Lower lobe of right lung (tissue), 2 donors: ENCODE data around the gene BCLAF3. TPM values are rescaled to one million over a fixed set of nuclear protein-coding genes. Genes with fewer than 3 reads are reported as not detected.
A peak's percentile ranks its signal among the peaks of the same experiment; 100 is the strongest.

Experiments
- ATAC-seq, 2 donors: fragments of 200-7000 bp; cut with Tn5 transposase; one replicate each; pipeline ENCODE4 v1.9.1; 2020 to 2022; ENCODE audit warnings: mild to moderate bottlenecking in 2 of 2, moderate library complexity in 2 of 2
- DNase-seq: peaks from one replicate; pipeline ENCODE4 v3.0.0-alpha.2; 2020
- H3K27ac ChIP-seq: fragments of 200-600 bp; one replicate; pipeline ENCODE4 v1.8.0; 2022
- H3K27me3 ChIP-seq: fragments of 200-600 bp; one replicate; pipeline ENCODE4 v1.8.0; 2022; ENCODE audit warnings: low read depth
- H3K36me3 ChIP-seq: fragments of 200-600 bp; one replicate; pipeline ENCODE4 v1.8.0; 2022; ENCODE audit warnings: mild to moderate bottlenecking
- H3K4me1 ChIP-seq: fragments of 200-600 bp; one replicate; pipeline ENCODE4 v1.8.0; 2022
- H3K4me3 ChIP-seq: fragments of 200-600 bp; one replicate; pipeline ENCODE4 v1.8.0; 2022; ENCODE audit warnings: mild to moderate bottlenecking
- H3K9me3 ChIP-seq: fragments of 200-600 bp; one replicate; pipeline ENCODE4 v1.8.0; 2022
- intact Hi-C: fragments of 100-400 bp; cut with DNase I; formaldehyde crosslinking; loops from one replicate; pipeline ENCODE4 v1.11.0; 2022
- microRNA-seq: library from miRNA; unstranded; fragments of <30 nt; microRNA quantifications from one replicate; pipeline ENCODE4 v1.2.0, GENCODE V29; 2020; ENCODE audit warnings: borderline number of aligned reads
- total RNA-seq: library from RNA; stranded (reverse); fragmentation: NEBNext Ultra II Directional; extraction: Animal tissue kit (Norgen Biotek cat#: 25700); gene quantifications from one replicate; pipeline ENCODE4 v1.2.1, GENCODE V29; 2021
- TF ChIP-seq, protein P1 (sequence below): fragments of 200-600 bp; IDR thresholded peaks from one replicate; pipeline ENCODE4 v1.8.0; 2022; ENCODE audit warnings: antibody characterized with exemption, mild to moderate bottlenecking
- donor health status: DM: no; HTN: yes; CAD: no; lungs with severe emphysema.

Gene BCLAF3
- total RNA-seq, 1 donor from 2014 or later, result 13.1 TPM

DNA sequence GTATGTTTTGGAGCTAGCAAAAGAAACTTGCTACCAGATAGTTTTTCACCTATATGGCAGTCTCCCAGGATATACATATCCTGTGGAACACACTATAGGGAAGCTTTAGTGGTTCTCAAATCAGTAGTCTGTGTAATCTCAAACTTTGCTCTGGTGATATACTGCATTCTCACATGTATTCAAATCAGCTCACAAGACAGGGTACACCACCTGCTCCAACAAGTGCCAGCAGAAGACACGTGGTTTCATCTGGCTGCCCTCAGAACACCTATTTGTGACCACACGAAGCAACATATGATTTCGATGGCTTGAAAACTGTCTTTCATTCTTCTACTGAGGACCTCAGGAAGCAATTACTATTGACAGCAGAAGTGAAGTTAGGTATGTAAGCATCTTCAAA lies 37.7 kb downstream of the BCLAF3 start:
- Histone ChIP-seq H3K27me3 (no peaks in the 10 kb centered on the region), H3K27ac (no peak overlapping the region), H3K4me1 (no peaks in the 10 kb centered on the region), H3K4me3 (no peak overlapping the region), H3K36me3 (peaks cover 23% of the 10 kb centered on the region), H3K9me3 (no peaks in the 10 kb centered on the region)
- ATAC-seq (no peak), DNase-seq (no peak)
- intact Hi-C loops, result no loop called here
- TF ChIP-seq, protein P1, sequence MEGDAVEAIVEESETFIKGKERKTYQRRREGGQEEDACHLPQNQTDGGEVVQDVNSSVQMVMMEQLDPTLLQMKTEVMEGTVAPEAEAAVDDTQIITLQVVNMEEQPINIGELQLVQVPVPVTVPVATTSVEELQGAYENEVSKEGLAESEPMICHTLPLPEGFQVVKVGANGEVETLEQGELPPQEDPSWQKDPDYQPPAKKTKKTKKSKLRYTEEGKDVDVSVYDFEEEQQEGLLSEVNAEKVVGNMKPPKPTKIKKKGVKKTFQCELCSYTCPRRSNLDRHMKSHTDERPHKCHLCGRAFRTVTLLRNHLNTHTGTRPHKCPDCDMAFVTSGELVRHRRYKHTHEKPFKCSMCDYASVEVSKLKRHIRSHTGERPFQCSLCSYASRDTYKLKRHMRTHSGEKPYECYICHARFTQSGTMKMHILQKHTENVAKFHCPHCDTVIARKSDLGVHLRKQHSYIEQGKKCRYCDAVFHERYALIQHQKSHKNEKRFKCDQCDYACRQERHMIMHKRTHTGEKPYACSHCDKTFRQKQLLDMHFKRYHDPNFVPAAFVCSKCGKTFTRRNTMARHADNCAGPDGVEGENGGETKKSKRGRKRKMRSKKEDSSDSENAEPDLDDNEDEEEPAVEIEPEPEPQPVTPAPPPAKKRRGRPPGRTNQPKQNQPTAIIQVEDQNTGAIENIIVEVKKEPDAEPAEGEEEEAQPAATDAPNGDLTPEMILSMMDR, result no peak

DNA sequence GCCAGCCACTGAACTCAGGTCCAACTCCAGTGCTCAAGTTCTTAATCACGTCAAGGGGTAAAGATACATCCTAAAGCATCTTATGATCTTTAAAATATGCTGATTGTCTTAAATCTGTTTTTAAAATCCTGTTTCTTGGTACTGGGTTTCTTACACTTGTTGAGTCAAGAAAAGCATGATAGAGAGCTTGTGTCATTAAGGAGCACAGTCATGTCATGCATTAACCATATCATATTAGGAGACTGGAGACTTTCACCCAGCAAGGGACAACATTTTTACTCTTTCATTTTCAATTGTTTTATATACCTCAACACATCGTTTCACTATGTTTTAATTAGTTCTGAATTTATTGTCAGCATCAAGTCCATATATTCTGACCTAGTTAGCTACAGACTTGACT lies 41.5 kb downstream of the BCLAF3 start:
- no peak overlapping the region for H3K4me3 ChIP-seq
- peaks cover 29% of the 10 kb centered on the region for H3K36me3 ChIP-seq
- H3K9me3 ChIP-seq, result no peaks in the 10 kb centered on the region
- H3K4me1 ChIP-seq, result no peaks in the 10 kb centered on the region
- H3K27me3 ChIP-seq, result no peaks in the 10 kb centered on the region
- intact Hi-C loops, result no loop called here
- TF ChIP-seq, protein P1, result no peak
- no peak overlapping the region for H3K27ac ChIP-seq
- no peak for DNase-seq
- ATAC-seq, result no peak

DNA sequence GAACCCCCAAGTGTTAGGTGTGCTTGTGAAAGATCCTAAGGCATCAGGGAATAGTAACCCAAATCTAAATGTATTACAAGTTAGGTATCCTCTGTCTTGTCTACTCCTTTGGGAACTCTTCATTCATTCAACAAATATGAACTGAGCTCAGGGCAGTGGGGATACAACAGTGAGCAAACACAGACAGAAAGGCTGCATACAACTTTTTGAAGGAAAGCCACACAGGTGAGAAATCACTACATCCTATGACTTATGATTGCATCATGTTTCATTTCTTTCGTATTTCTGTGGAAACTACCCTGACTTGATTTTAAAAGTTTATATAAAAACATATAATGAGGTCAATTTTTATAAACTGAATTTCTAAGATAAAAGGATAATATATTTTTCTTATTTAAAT lies 43.2 kb downstream of the BCLAF3 start:
- Histone ChIP-seq H3K4me1 (no peaks in the 10 kb centered on the region), H3K9me3 (no peaks in the 10 kb centered on the region), H3K27me3 (no peaks in the 10 kb centered on the region), H3K36me3 (peaks cover 20% of the 10 kb centered on the region), H3K4me3 (no peak overlapping the region), H3K27ac (no peak overlapping the region)
- DNase-seq (no peak), ATAC-seq (no peak)
- TF ChIP-seq, protein P1, result no peak
- intact Hi-C loops, result no loop called here

Small RNAs within 50 kb of the gene (microRNA-seq; reads per million reads assigned to microRNA genes)
- 11.6 reads per million, percentile 17 among the genes with 10 or more reads in this experiment for gene MIR23C

Other genes starting within 250 kb of the BCLAF3 start
- 49.4 TPM for gene SH3KBP1, start 103.5 kb downstream of the BCLAF3 start, total RNA-seq
- 0.35 TPM for gene MAP7D2, start 125.8 kb upstream of the BCLAF3 start, total RNA-seq
- 60.0 TPM for gene EIF1AX, start 150.8 kb upstream of the BCLAF3 start, total RNA-seq